Sigmoid colon (tissue), 7 donors: ENCODE data around the gene CNGA2. TPM values are rescaled to one million over a fixed set of nuclear protein-coding genes. Genes with fewer than 3 reads are reported as not detected.

Experiments used
- DNase-seq: peaks from one replicate; pipeline ENCODE4 v3.0.0-alpha.2; 2019
- H3K27ac ChIP-seq, 4 donors: fragments of 200-600 bp; sonication (generic); one replicate each; pipeline ENCODE4 v1.5.1; 2016 to 2019; ENCODE audit warnings: mild to moderate bottlenecking in 1 of 4
- H3K27me3 ChIP-seq, 3 donors: fragments of 200-600 bp; sonication (generic); one replicate each; pipeline ENCODE4 v1.5.1; 2019; ENCODE audit warnings: mild to moderate bottlenecking in 1 of 3
- H3K36me3 ChIP-seq, 4 donors: fragments of 200-600 bp; sonication (generic); one replicate each; pipeline ENCODE4 v1.5.1; 2016 to 2019
- H3K4me1 ChIP-seq, 4 donors: fragments of 200-600 bp; sonication (generic); one replicate each; pipeline ENCODE4 v1.5.1; 2017 to 2019
- H3K4me3 ChIP-seq, 4 donors: fragments of 200-600 bp; sonication (generic); one replicate each; pipeline ENCODE4 v1.5.1; 2017 to 2019; ENCODE audit warnings: mild to moderate bottlenecking in 2 of 4, moderate library complexity in 1 of 4
- H3K9me3 ChIP-seq, 4 donors: fragments of 200-600 bp in 3 of 4; sonication (generic) in 3 of 4; one replicate each; pipeline versions ENCODE4 v1.5.1 to v1.6.1; 2013 to 2019
- EP300 ChIP-seq, 4 donors: sonication (generic); formaldehyde crosslinking; IDR thresholded peaks; one replicate each; pipeline ENCODE4 v1.6.1; 2017; ENCODE audit warnings: antibody characterized with exemption in 4 of 4
- POLR2A ChIP-seq, 2 donors: fragments of 450-650 bp; IDR thresholded peaks; one replicate each; pipeline ENCODE4 v1.6.1; 2016; ENCODE audit warnings: antibody characterized with exemption in 2 of 2, mild to moderate bottlenecking in 2 of 2, moderate library complexity in 2 of 2
- POLR2AphosphoS5 ChIP-seq, 4 donors: sonication (generic); formaldehyde crosslinking; IDR thresholded peaks; one replicate each; pipeline ENCODE4 v1.6.1; 2017; ENCODE audit warnings: antibody characterized with exemption in 4 of 4
- WGBS, 2 donors: extraction: QIAGEN DNeasy Blood & Tissue Kit; methylation state at CpG; one replicate each; pipeline ENCODE4 v1.1.7; 2013; 5-methylcytosine and 5-hydroxymethylcytosine counted together
- intact Hi-C: fragments of 100-400 bp; cut with DNase I; formaldehyde crosslinking; loops from one replicate; pipeline ENCODE4 v1.15.1; 2023
- polyA plus RNA-seq, 3 donors: library from polyadenylated mRNA; stranded (reverse); fragments of 200-250 nt; gene quantifications; one replicate each; pipeline ENCODE4 v1.2.3, GENCODE V29; 2013
- total RNA-seq, 4 donors: library from RNA; depleted of rRNA; stranded (reverse); fragments of >200 nt; gene quantifications; one replicate each; pipeline ENCODE4 v1.1.0, GENCODE V29; 2016
- TF ChIP-seq, protein P1 (sequence below), 4 experiments: fragments of 450-650 bp in 3 of 4; fragments of 200-600 bp in 1 of 4; IDR thresholded peaks; one replicate each; pipeline ENCODE4 v1.5.1; 2016 to 2019; ENCODE audit warnings: antibody characterized with exemption in 4 of 4, mild to moderate bottlenecking in 3 of 4, moderate library complexity in 2 of 4
- donor health status: healthy with polysubstance abuse.
- donor health status: Bipolar disorder and iron deficiency.
- donor health status: healthy.

Gene CNGA2
- total and polyA plus RNA-seq, 7 donors: under 0.01 TPM; not detected in 6

DNA sequence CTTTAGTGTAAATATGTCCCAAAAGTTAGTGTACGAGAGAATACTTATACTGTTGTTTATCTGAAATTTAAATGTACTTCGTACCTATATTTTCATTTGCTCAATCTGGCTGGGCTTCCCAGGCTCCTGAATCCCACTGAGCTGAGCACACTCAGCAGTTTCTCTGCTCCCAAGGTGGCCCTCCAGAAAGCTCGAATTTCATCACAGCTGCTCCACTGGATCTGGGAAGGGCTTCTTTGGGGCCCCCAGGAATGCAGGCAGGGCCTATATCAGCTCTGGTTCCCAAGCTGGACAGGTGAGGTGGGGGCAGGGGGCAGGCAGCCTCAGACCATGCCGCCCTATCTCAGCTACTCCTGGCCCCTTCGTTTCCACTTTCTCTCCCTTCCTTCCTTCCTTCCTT, 20.2 kb upstream of the CNGA2 start:
- H3K9me3 ChIP-seq: no peaks in the 10 kb centered on the region
- TF ChIP-seq EP300 (IDR thresholded peaks at IDR 0.05): no peak
- no peak for TF ChIP-seq POLR2AphosphoS5 (IDR thresholded peaks at IDR 0.05)
- no peak for TF ChIP-seq POLR2A (IDR thresholded peaks at IDR 0.05)
- TF ChIP-seq, protein P1, sequence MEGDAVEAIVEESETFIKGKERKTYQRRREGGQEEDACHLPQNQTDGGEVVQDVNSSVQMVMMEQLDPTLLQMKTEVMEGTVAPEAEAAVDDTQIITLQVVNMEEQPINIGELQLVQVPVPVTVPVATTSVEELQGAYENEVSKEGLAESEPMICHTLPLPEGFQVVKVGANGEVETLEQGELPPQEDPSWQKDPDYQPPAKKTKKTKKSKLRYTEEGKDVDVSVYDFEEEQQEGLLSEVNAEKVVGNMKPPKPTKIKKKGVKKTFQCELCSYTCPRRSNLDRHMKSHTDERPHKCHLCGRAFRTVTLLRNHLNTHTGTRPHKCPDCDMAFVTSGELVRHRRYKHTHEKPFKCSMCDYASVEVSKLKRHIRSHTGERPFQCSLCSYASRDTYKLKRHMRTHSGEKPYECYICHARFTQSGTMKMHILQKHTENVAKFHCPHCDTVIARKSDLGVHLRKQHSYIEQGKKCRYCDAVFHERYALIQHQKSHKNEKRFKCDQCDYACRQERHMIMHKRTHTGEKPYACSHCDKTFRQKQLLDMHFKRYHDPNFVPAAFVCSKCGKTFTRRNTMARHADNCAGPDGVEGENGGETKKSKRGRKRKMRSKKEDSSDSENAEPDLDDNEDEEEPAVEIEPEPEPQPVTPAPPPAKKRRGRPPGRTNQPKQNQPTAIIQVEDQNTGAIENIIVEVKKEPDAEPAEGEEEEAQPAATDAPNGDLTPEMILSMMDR (IDR thresholded peaks at IDR 0.05): no peak
- no peak overlapping the region for H3K27ac ChIP-seq
- no peak for DNase-seq
- intact Hi-C loops: no loop called here
- H3K4me1 ChIP-seq: no peaks in the 10 kb centered on the region
- H3K4me3 ChIP-seq: no peak overlapping the region
- 73 to 82% methylated on average over 5 of the region's 5 CpGs for WGBS, 2 donors
- no peaks in the 10 kb centered on the region for H3K27me3 ChIP-seq
- no peaks in the 10 kb centered on the region for H3K36me3 ChIP-seq

DNA sequence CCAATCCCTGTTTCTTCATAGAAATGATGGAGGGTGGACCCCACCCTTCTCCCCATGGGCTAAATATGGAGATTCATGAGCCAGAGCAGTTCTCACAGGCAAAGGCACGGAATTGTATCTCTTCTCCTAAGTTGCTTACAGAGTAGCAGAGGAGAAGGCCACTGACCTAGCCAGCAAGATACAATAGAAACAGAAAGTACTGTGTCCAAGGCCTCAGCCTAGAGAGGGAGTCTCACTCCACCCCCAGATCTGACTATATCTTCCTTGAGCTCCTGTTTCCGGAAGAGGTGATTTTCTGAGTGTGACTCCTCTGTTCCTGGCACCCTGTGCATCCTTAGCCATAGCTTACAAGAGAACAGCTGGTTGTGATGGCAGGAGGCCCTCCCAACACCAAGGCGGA, 18.8 kb upstream of the CNGA2 start, which contains the start of gene FATE1:
FATE1 (plus strand) TSS at position 284 of the 400 bp plus-strand sequence; CDS start at position 369, 85 bp downstream.
- H3K9me3 ChIP-seq: no peaks in the 10 kb centered on the region
- intact Hi-C loops: no loop called here
- H3K27ac ChIP-seq: no peak within 1 kb of the TSS
- H3K4me1 ChIP-seq: no peaks in the 10 kb centered on the region
- WGBS, 2 donors: 74 to 79% methylated on average over 3 of the region's 3 CpGs
- no peak within 1 kb of the TSS for H3K4me3 ChIP-seq
- no peaks in the 10 kb centered on the region for H3K36me3 ChIP-seq
- no peak for TF ChIP-seq POLR2AphosphoS5 (IDR thresholded peaks at IDR 0.05)
- no peak for TF ChIP-seq EP300 (IDR thresholded peaks at IDR 0.05)
- TF ChIP-seq, protein P1 (IDR thresholded peaks at IDR 0.05): no peak
- no peak for TF ChIP-seq POLR2A (IDR thresholded peaks at IDR 0.05)
- H3K27me3 ChIP-seq: no peaks in the 10 kb centered on the region
- peak; percentile 7 for DNase-seq

DNA sequence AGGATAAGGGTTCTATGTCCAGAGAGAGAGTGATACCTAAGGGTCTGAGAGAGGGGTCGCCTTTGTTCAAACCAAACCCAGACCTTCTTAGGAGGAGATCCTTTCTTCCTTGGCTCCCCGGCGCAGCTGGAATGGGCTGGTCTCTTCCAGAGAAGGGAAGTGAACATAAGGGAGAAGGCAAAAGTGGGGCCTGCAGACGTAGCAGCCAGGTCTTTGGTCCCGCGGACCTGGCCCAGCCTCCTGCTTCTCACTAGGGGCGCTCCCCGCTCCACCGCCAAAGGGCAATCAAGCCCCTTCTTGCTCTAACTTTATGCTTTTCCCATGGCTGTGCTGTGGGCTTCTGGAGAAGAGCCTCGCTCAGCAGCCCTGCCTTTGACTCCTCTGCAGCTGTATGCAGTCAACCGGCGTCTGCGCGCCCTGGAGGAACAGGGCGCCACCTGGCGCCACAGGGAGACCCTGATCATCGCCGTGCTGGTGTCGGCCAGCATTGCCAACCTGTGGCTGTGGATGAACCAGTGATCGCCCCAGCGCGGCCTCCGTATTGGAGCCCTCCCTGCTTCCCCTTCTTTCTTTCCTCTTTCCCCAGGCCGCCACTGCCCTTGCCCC, 12.2 kb upstream of the CNGA2 start:
- intact Hi-C loops: no loop called here
- H3K27me3 ChIP-seq: no peaks in the 10 kb centered on the region
- DNase-seq: peak; percentile 58
- H3K4me3 ChIP-seq: no peak overlapping the region
- no peaks in the 10 kb centered on the region for H3K36me3 ChIP-seq
- WGBS, 2 donors: 48 to 61% methylated on average over 24 of the region's 24 CpGs
- TF ChIP-seq POLR2A (IDR thresholded peaks at IDR 0.05) (no peak), POLR2AphosphoS5 (IDR thresholded peaks at IDR 0.05) (no peak)
- no peaks in the 10 kb centered on the region for H3K4me1 ChIP-seq
- H3K27ac ChIP-seq: no peak overlapping the region
- no peaks in the 10 kb centered on the region for H3K9me3 ChIP-seq

DNA sequence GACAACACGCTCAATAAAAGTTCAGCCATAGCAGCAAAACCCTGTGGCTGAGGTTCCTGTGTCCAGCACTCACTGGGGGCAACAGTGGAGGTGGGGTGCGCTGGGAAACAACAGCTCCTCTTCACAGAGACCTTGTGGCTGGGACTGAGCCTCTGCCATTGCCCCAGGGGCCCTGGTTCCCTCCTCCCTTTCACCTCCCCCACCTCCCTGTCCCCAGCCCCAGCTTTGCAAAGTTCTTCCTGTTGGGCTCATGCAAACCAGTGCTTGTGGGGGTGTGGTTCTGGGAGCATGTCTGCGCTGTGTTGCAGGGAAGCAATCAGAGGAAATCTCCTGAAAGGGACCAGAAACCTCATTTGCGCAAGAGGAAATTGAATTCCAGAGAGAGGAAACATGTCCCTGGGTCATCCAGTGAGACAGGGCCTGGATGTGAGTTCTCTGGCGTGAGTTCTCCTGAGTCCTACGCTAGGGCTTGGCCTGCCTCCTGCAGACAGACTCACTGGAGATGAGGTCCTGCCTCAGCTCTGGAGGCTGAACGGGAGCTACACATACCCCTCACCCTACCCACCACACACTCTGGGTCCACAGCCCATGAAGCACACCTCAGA, 11.3 kb upstream of the CNGA2 start:
- no peaks in the 10 kb centered on the region for H3K9me3 ChIP-seq
- intact Hi-C loops: no loop called here
- no peak for TF ChIP-seq POLR2A (IDR thresholded peaks at IDR 0.05)
- TF ChIP-seq, protein P1 (IDR thresholded peaks at IDR 0.05): no peak
- no peak for TF ChIP-seq POLR2AphosphoS5 (IDR thresholded peaks at IDR 0.05)
- no peak for TF ChIP-seq EP300 (IDR thresholded peaks at IDR 0.05)
- no peaks in the 10 kb centered on the region for H3K27me3 ChIP-seq
- 82 to 84% methylated on average over 7 of the region's 7 CpGs for WGBS, 2 donors
- H3K27ac ChIP-seq: no peak overlapping the region
- H3K4me1 ChIP-seq: no peaks in the 10 kb centered on the region
- no peaks in the 10 kb centered on the region for H3K36me3 ChIP-seq
- no peak for DNase-seq
- H3K4me3 ChIP-seq: no peak overlapping the region

DNA sequence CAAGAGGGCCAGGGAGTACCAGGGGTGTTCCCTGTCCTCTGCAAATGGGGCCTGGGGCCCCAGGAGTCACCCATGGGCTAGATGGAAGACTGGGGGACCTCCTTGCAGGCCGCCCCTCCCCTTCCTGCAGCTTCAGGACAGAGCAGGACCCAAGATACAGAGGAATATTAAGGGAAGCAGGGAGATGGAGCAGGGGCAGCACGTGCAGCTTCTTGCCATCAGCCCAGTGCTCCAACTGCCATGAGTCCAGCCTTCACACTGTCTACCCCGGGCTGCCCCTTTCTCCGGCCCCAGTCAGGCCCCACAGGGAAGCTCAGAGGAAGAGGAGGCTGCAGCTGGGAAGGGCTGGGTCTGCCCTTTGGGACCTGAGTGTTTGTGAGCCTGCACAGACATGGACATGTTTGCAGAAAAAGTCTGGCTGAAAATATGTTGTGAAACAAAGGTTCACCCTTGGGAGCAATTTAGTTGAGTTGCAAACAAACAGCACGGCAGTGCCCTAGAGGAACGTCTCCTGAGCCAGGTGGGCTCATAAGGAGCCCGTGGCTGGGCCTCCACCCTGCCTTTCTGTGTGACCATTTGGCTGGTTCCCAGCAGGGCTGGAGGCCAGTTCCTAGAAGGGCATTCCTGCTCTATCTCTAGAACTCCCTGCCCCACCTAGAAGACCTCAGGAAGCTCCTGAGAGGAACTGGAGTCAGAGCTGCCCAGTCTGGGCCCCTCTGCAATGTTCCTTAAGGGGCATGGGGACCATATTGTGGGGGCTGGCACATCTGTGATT, 9.8 kb upstream of the CNGA2 start:
- Histone ChIP-seq H3K4me3 (no peak overlapping the region), H3K27me3 (no peaks in the 10 kb centered on the region), H3K36me3 (no peaks in the 10 kb centered on the region), H3K4me1 (no peaks in the 10 kb centered on the region), H3K27ac (no peak overlapping the region), H3K9me3 (no peaks in the 10 kb centered on the region)
- DNase-seq: no peak
- 31 to 59% methylated on average over 7 of the region's 7 CpGs for WGBS, 2 donors
- intact Hi-C loops: no loop called here
- TF ChIP-seq, protein P1 (IDR thresholded peaks at IDR 0.05): no peak
- TF ChIP-seq POLR2AphosphoS5 (IDR thresholded peaks at IDR 0.05) (no peak), EP300 (IDR thresholded peaks at IDR 0.05) (no peak), POLR2A (IDR thresholded peaks at IDR 0.05) (no peak)
